GM12878 (cell line): ENCODE results near the gene ZMYM5. TPM values are rescaled to one million over a fixed set of nuclear protein-coding genes. Genes with fewer than 3 reads are reported as not detected.

Experiments used
- ATAC-seq: fragments of 200-7000 bp; cut with Tn5 transposase; 3 replicates; pipeline ENCODE4 v1.9.1; 2020; ENCODE audit warnings: mild to moderate bottlenecking, moderate library complexity
- BruUV-seq: library from RNA; stranded (reverse); fragments of 400-500 nt; replicated peaks from 2 replicates; lab custom pipeline; 2021; lab: Mats Ljungman, UMichigan
- CTCF ChIA-PET: fragments of 300-600 bp; sonication (Branson Sonifier 250); formaldehyde crosslinking; extraction: SDS; loops from one replicate; lab custom pipeline; 2021; ENCODE audit warnings: inconsistent platforms; lab: Yijun Ruan, JAX
- POLR2A ChIA-PET: fragments of 350-600 bp; formaldehyde crosslinking; extraction: SDS; loops from one replicate; lab custom pipeline; 2021; ENCODE audit warnings: inconsistent platforms; lab: Charles Lee
- RAD21 ChIA-PET: fragments of 300-600 bp; sonication (Branson Sonifier 250); formaldehyde crosslinking; loops from one replicate; lab custom pipeline; 2023; ENCODE audit warnings: antibody characterized with exemption; ENCODE audit not compliant: unreplicated experiment; lab: Charles Lee
- SMC1A ChIA-PET: fragments of 300-600 bp; sonication (Branson Sonifier 250); formaldehyde crosslinking; loops from one replicate; lab custom pipeline; 2023; ENCODE audit not compliant: unreplicated experiment, uncharacterized antibody; lab: Charles Lee
- DNase-seq: peaks from one replicate; pipeline ENCODE4 v3.0.0-alpha.2; 2011; ENCODE audit warnings: low read depth, low spot score
- FAIRE-seq: peaks from 3 replicates; lab custom pipeline; 2011; peaks lifted over from hg19 to GRCh38; lab: Jason Lieb, UNC
- H2AFZ ChIP-seq: 2 replicates; pipeline ENCODE4 v1.6.0; 2011; ENCODE audit warnings: low read depth, low read length, control low read depth; ENCODE audit not compliant: control insufficient read depth
- H3K27ac ChIP-seq: 2 replicates; pipeline ENCODE4 v1.5.1; 2011; ENCODE audit warnings: control low read depth; ENCODE audit not compliant: control insufficient read depth, insufficient read depth
- H3K27me3 ChIP-seq, 2 experiments: replicated peaks in 1 of 2; 2 replicates each; pipeline versions ENCODE4 v1.6.0 to v1.6.1; 2011; ENCODE audit warnings: low read length in 1 of 2; ENCODE audit not compliant: control insufficient read depth in 2 of 2, insufficient read depth in 2 of 2
- H3K36me3 ChIP-seq, 2 experiments: 2 replicates each; pipeline ENCODE4 v1.5.1; 2011; ENCODE audit warnings: low read length in 1 of 2; ENCODE audit not compliant: control insufficient read depth in 2 of 2, insufficient read depth in 2 of 2
- H3K4me1 ChIP-seq: 2 replicates; pipeline ENCODE4 v1.6.1; 2011; ENCODE audit warnings: mild to moderate bottlenecking, low read length, moderate library complexity, mixed read lengths; ENCODE audit not compliant: control insufficient read depth, insufficient read depth
- H3K4me2 ChIP-seq: 2 replicates; pipeline ENCODE4 v1.6.0; 2011; ENCODE audit warnings: control low read depth; ENCODE audit not compliant: control insufficient read depth, insufficient read depth
- H3K4me3 ChIP-seq: fragments of 200-600 bp; sonication (generic); 2 replicates; pipeline ENCODE4 v1.5.1; 2016
- H3K79me2 ChIP-seq: 2 replicates; pipeline ENCODE4 v1.6.0; 2011; ENCODE audit warnings: low read length; ENCODE audit not compliant: control insufficient read depth, insufficient read depth
- H3K9ac ChIP-seq: 2 replicates; pipeline ENCODE4 v1.8.0; 2011; ENCODE audit warnings: low read length, control low read depth, mixed read lengths; ENCODE audit not compliant: control insufficient read depth, insufficient read depth
- H3K9me3 ChIP-seq: replicated peaks from 3 replicates; pipeline ENCODE4 v1.5.1; 2011; ENCODE audit warnings: mild to moderate bottlenecking, low read length; ENCODE audit not compliant: control insufficient read depth, insufficient read depth
- H4K20me1 ChIP-seq: 2 replicates; pipeline ENCODE4 v1.6.0; 2011; ENCODE audit not compliant: control insufficient read depth, insufficient read depth
- CHD1 ChIP-seq: IDR thresholded peaks from 2 replicates; pipeline ENCODE4 v1.6.1; 2012; ENCODE audit warnings: low read depth, low read length, improper control_type of control experiment
- CREB1 ChIP-seq: IDR thresholded peaks from 2 replicates; pipeline ENCODE4 v1.6.1; 2012; ENCODE audit warnings: low read depth, mild to moderate bottlenecking, inconsistent platforms
- EED ChIP-seq: sonication (generic); IDR thresholded peaks from 2 replicates; pipeline ENCODE4 v1.6.1; 2016; ENCODE audit warnings: antibody characterized with exemption, low read depth
- HDGF ChIP-seq: fragments of 450-650 bp; IDR thresholded peaks from 2 replicates; pipeline ENCODE4 v1.6.1; 2016; ENCODE audit warnings: antibody characterized with exemption
- MAX ChIP-seq: IDR thresholded peaks from 2 replicates; pipeline ENCODE4 v1.6.1; 2012; ENCODE audit warnings: low read depth, low read length, improper control_type of control experiment
- NFYA ChIP-seq: IDR thresholded peaks from 2 replicates; pipeline ENCODE4 v1.6.1; 2011; ENCODE audit warnings: low read depth, mild to moderate bottlenecking, low read length, improper control_type of control experiment, borderline replicate concordance
- RB1 ChIP-seq: fragments of 450-650 bp; formaldehyde crosslinking; IDR thresholded peaks from 2 replicates; pipeline ENCODE4 v1.6.1; 2017; ENCODE audit warnings: mild to moderate bottlenecking, borderline replicate concordance
- SIN3A ChIP-seq: IDR thresholded peaks from 2 replicates; pipeline ENCODE4 v1.6.1; 2012; ENCODE audit warnings: low read depth, low read length, improper control_type of control experiment
- ZBED1 ChIP-seq: IDR thresholded peaks from 2 replicates; pipeline ENCODE4 v1.6.1; 2016; ENCODE audit warnings: borderline replicate concordance
- ZNF384 ChIP-seq: IDR thresholded peaks from 2 replicates; pipeline ENCODE4 v1.6.1; 2012; ENCODE audit warnings: low read depth, mild to moderate bottlenecking, low read length, improper control_type of control experiment, borderline replicate concordance
- WGBS: methylation state at CpG from one replicate; pipeline ENCODE4 v1.1.6; 2016; ENCODE audit warnings: low lambda C conversion rate; ENCODE audit not compliant: insufficient replicate concordance, insufficient coverage; ENCODE audit errors: missing lambda C conversion rate; 5-methylcytosine and 5-hydroxymethylcytosine counted together
- in situ Hi-C: fragments of 300-500 bp; cut with MboI; formaldehyde crosslinking; loops from 9 replicates; pipeline ENCODE4 v1.14.3; 2018; ENCODE audit warnings: mixed read lengths
- intact Hi-C: fragments of 100-400 bp; cut with micrococcal nuclease; formaldehyde crosslinking; loops from one replicate; pipeline ENCODE4 v1.14.2; 2022; ENCODE audit not compliant: unreplicated experiment
- polyA plus RNA-seq, 11 experiments: library from polyadenylated mRNA; depleted of rRNA in 4 of 11; unstranded in 6 of 11; stranded (reverse) in 5 of 11; fragments of >200 nt; fragmentation: Nextera tagmentation in 4 of 11; fragmentation: Illumina TruSeq in 1 of 11; extraction: Ambion mirVana in 4 of 11; extraction: Trizol in 1 of 11; gene quantifications; 1 replicate in 1 of 11; 2 replicates in 10 of 11; pipeline versions ENCODE4 v1.2.1 to v1.2.3, GENCODE V29; 2011 to 2016; ENCODE audit warnings: inconsistent platforms in 2 of 11, missing spikeins in 2 of 11, low read depth in 1 of 11
- total RNA-seq, 4 experiments: library from RNA; depleted of rRNA in 3 of 4; stranded (reverse); fragments of >200 nt in 3 of 4; fragmentation: Illumina TruSeq in 1 of 4; extraction: Trizol in 1 of 4; gene quantifications; 2 replicates each; pipeline versions ENCODE4 v1.2.1 to v1.2.3, GENCODE V29; 2013 to 2021

Gene ZMYM5
- total and polyA plus RNA-seq, 10 of the 15 experiments (the other 5 are each of a cell fraction or from before 2014, with no cell fraction given): 7.1 to 13.7 (median 10.6) TPM

GRCh38 chr13:19838865-19839275 is 24.6 kb downstream of the ZMYM5 start:
- ChIA-PET RAD21 (no interaction called here), CTCF (no interaction called here), POLR2A (interaction anchor here (0.6 kb wide), 1 partner anchor 122 kb away, joined by 3 read pairs; no protein-coding TSS in a partner anchor), SMC1A (interaction anchor here (0.6 to 0.9 kb wide), 2 partner anchors 31 to 437 kb away, joined by 3 read pairs; no protein-coding TSS in a partner anchor)
- no peak for TF ChIP-seq CHD1
- no peak for TF ChIP-seq EED
- no peak for TF ChIP-seq CREB1
- TF ChIP-seq HDGF: no peak
- no peak for TF ChIP-seq ZBED1
- TF ChIP-seq MAX: no peak
- no peak for TF ChIP-seq ZNF384
- no peak for TF ChIP-seq NFYA
- TF ChIP-seq SIN3A: no peak
- no peak for TF ChIP-seq RB1
- Histone ChIP-seq H3K4me3 (no peak overlapping the region), H3K27ac (no peak overlapping the region), H3K9ac (no peak overlapping the region), H2AFZ (no peak overlapping the region), H3K4me1 (no peaks in the 10 kb centered on the region), H3K4me2 (no peak overlapping the region), H3K9me3 (no peaks in the 10 kb centered on the region), H3K27me3 (no peaks in the 10 kb centered on the region), H4K20me1 (no peaks in the 10 kb centered on the region), H3K79me2 (no peaks in the 10 kb centered on the region), H3K36me3 (peaks cover 0 to 17% of the 10 kb centered on the region in 2 experiments; a peak in 2 of 4 replicates)
- intact Hi-C loops: no loop called here
- no peak for ATAC-seq
- WGBS: 98% methylated on average over 4 of the region's 4 CpGs
- FAIRE-seq: no peak
- in situ Hi-C loops: no loop called here
- no peak for DNase-seq
- no TSS peak for BruUV-seq
